Measurements from ENCODE around the gene HSD3B7. TPM values are rescaled to one million over a fixed set of nuclear protein-coding genes. Genes with fewer than 3 reads are reported as not detected.

Gene HSD3B7
- total RNA-seq, 1 experiment from 2014 or later = 5.4 TPM

DNA sequence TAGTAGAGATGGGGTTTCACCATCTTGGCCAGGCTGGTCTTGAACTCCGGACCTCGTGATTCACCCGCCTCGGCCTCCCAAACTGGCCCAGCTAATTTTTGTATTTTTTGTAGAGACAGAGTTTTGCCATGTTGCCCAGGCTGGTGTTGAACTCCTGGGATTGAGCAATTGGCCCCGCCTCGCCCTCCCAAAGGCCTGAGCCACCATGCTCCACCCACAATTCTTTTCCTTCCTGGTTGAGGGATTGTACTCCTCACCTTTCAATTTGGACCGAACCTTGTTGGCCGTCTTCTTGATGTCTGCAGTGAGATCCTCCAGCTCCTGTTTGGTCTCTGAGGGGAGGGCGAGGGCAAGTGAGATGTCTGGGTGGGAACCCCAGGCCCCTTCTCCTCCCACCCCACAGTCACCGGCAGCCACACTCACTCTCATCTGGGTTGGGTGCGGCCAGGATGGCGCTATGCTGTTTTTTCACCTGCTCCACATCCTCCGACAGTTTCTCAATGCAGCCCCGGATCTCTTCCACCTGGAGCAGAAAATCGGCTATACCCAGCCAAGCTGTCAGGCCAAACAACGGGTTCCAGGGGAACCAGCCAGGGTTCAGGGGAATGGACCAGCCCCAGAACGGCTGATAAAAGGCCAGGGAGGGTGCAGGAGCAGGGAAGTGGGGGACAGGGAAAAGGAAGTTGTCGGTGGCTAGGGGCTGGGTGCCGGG is 15.8 kb downstream of the HSD3B7 start:
- in situ Hi-C loops (cut with HindIII; ENCODE audit: low pct_unique_long_range_greater_than_20kb, low sequenced_read_pairs) (no loop called here), intact Hi-C loops (cut with micrococcal nuclease; ENCODE audit: unreplicated experiment) (no loop called here)
- no TSS peak for BruUV-seq (replicated peaks)
- Histone ChIP-seq H3K4me1 (ENCODE audit: control insufficient read depth, insufficient read depth, low read length) (peaks cover 26% of the 10 kb centered on the region), H3K36me3 (ENCODE audit: control insufficient read depth, insufficient read depth, low read length) (no peaks in the 10 kb centered on the region), H3K27ac (ENCODE audit: low read length) (no peak overlapping the region), H3K27me3 (ENCODE audit: control insufficient read depth, insufficient read depth, low read length) (no peaks in the 10 kb centered on the region), H3K4me3 (ENCODE audit: low read depth in 2 of 2, low read length in 2 of 2) (no peak overlapping the region), H3K9me3 (ENCODE audit: control insufficient read depth, insufficient read depth, low read depth, low read length) (no peaks in the 10 kb centered on the region)
- CTCF ChIA-PET = no interaction called here
- TF ChIP-seq, protein P1, sequence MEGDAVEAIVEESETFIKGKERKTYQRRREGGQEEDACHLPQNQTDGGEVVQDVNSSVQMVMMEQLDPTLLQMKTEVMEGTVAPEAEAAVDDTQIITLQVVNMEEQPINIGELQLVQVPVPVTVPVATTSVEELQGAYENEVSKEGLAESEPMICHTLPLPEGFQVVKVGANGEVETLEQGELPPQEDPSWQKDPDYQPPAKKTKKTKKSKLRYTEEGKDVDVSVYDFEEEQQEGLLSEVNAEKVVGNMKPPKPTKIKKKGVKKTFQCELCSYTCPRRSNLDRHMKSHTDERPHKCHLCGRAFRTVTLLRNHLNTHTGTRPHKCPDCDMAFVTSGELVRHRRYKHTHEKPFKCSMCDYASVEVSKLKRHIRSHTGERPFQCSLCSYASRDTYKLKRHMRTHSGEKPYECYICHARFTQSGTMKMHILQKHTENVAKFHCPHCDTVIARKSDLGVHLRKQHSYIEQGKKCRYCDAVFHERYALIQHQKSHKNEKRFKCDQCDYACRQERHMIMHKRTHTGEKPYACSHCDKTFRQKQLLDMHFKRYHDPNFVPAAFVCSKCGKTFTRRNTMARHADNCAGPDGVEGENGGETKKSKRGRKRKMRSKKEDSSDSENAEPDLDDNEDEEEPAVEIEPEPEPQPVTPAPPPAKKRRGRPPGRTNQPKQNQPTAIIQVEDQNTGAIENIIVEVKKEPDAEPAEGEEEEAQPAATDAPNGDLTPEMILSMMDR (IDR thresholded peaks at IDR 0.05) = no peak
- TF ChIP-seq SIN3A (IDR thresholded peaks at IDR 0.05; ENCODE audit: borderline replicate concordance, insufficient read depth, low read depth, low read length) (no peak), POLR2AphosphoS5 (IDR thresholded peaks at IDR 0.05; ENCODE audit: low read depth, low read length) (no peak), TCF7L2 (IDR thresholded peaks at IDR 0.05; ENCODE audit: low read depth, low read length) (no peak)
- TF ChIP-seq, protein P2, sequence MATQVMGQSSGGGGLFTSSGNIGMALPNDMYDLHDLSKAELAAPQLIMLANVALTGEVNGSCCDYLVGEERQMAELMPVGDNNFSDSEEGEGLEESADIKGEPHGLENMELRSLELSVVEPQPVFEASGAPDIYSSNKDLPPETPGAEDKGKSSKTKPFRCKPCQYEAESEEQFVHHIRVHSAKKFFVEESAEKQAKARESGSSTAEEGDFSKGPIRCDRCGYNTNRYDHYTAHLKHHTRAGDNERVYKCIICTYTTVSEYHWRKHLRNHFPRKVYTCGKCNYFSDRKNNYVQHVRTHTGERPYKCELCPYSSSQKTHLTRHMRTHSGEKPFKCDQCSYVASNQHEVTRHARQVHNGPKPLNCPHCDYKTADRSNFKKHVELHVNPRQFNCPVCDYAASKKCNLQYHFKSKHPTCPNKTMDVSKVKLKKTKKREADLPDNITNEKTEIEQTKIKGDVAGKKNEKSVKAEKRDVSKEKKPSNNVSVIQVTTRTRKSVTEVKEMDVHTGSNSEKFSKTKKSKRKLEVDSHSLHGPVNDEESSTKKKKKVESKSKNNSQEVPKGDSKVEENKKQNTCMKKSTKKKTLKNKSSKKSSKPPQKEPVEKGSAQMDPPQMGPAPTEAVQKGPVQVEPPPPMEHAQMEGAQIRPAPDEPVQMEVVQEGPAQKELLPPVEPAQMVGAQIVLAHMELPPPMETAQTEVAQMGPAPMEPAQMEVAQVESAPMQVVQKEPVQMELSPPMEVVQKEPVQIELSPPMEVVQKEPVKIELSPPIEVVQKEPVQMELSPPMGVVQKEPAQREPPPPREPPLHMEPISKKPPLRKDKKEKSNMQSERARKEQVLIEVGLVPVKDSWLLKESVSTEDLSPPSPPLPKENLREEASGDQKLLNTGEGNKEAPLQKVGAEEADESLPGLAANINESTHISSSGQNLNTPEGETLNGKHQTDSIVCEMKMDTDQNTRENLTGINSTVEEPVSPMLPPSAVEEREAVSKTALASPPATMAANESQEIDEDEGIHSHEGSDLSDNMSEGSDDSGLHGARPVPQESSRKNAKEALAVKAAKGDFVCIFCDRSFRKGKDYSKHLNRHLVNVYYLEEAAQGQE (IDR thresholded peaks at IDR 0.05; ENCODE audit: insufficient read depth in 1 of 2, low read depth in 2 of 2, low read length in 1 of 2) = no peak
- no peak for ATAC-seq
- POLR2A ChIA-PET = no interaction called here
- DNase-seq (ENCODE audit: low read depth, low spot score) = no peak

DNA sequence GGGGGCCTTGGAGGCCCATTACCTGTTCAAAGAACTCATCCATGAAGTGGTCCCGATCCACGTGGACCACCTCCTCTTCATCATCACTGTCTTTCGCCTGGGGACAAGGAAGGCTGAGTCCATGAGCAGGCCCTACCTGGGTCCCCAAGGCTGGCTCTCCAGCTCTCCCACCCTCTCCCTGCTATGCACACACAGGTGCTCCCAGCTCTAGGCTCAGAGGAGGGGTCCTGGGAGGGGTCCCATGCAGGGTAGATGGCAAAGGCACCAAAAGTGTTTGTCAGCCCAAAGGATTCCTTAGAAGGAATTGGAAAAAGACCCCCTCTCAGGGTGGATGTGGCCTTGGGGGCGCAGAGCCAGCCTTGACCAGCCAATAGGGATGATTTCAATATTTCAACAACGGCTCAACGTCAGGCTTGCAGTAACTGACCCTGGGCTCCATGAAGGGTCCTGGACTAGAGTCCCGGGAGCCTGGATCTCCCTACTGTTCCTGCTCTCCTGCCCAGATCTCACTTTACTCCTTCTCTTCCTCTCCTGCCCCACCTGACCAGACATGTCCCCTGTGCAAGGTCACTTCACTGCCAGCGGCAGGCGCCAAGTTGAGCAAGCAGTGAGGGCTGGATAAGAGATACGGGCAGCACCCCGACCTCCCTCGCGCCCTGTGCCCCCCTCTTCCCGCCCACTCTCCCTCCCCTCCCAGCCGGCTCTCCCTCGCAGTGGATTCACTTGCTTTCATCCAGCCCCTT is 16.7 kb downstream of the HSD3B7 start:
- POLR2A ChIA-PET = no interaction called here
- H3K27ac ChIP-seq (ENCODE audit: low read length) = no peak overlapping the region

More for the DNA sequence above, 16.7 kb downstream of the HSD3B7 start:
- CTCF ChIA-PET = no interaction called here
- no peaks in the 10 kb centered on the region for H3K9me3 ChIP-seq (ENCODE audit: control insufficient read depth, insufficient read depth, low read depth, low read length)
- TF ChIP-seq TCF7L2 (IDR thresholded peaks at IDR 0.05; ENCODE audit: low read depth, low read length) (no peak), POLR2AphosphoS5 (IDR thresholded peaks at IDR 0.05; ENCODE audit: low read depth, low read length) (no peak)
- TF ChIP-seq, protein P1 (IDR thresholded peaks at IDR 0.05) = no peak
- ATAC-seq (no peak), DNase-seq (ENCODE audit: low read depth, low spot score) (no peak)
- H3K36me3 ChIP-seq (ENCODE audit: control insufficient read depth, insufficient read depth, low read length) = no peaks in the 10 kb centered on the region
- H3K4me1 ChIP-seq (ENCODE audit: control insufficient read depth, insufficient read depth, low read length) = peaks cover 27% of the 10 kb centered on the region
- BruUV-seq (replicated peaks) = no TSS peak
- no peak overlapping the region for H3K4me3 ChIP-seq (ENCODE audit: low read depth in 2 of 2, low read length in 2 of 2)
- intact Hi-C loops (cut with micrococcal nuclease; ENCODE audit: unreplicated experiment) = no loop called here
- in situ Hi-C loops (cut with HindIII; ENCODE audit: low pct_unique_long_range_greater_than_20kb, low sequenced_read_pairs) = no loop called here
- H3K27me3 ChIP-seq (ENCODE audit: control insufficient read depth, insufficient read depth, low read length) = no peaks in the 10 kb centered on the region
